Skin epidermis (tissue), 12 donors: ENCODE results near the gene ZNF622.
"Not testable (repeated sequence)": the region's sequence is repeated elsewhere in the genome, so short reads cannot be mapped to it uniquely, and the experiment has no call there.

ENCODE experiments used
- H3K27ac ChIP-seq, 21 experiments: fragments of 200-600 bp; sonication (generic) in 11 of 21; one replicate each; pipeline ENCODE4 v1.5.0; 2020; ENCODE audit warnings: mild to moderate bottlenecking in 3 of 21, inconsistent platforms in 2 of 21, moderate library complexity in 2 of 21
- H3K4me3 ChIP-seq, 7 experiments: fragments of 200-600 bp; sonication (generic) in 2 of 7; one replicate each; pipeline ENCODE4 v1.5.0; 2020; ENCODE audit warnings: inconsistent platforms in 2 of 7, mild to moderate bottlenecking in 2 of 7, moderate library complexity in 1 of 7

Gene ZNF622

GRCh38 chr5:16446993-16447392 lies 18.6 kb downstream of the ZNF622 start:
- Histone ChIP-seq H3K4me3 (no peak overlapping the region), H3K27ac (no peak overlapping the region)

DNA sequence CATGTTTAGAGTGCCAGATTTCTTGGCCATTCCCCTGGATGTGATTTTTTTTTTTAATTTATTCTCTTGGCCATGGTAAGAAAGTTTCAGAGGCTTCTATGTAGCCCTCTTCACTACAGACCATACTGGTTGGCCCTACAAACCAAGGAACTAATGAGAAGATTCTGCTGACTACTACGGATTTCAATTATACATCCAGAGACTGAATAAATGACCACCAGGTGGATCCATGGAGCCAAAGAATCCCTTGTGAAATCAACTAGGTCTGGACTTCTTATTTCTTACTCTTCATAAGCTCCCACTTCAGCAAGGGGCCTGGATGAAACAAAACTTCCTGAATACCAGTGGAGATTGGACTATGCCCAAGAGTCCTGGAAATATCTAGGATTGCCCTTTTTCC lies 27.6 kb downstream of the ZNF622 start:
- Histone ChIP-seq H3K4me3 (no peak overlapping the region), H3K27ac (no peak overlapping the region)

- not testable (repeated sequence) for H3K4me3 ChIP-seq, H3K27ac ChIP-seq
Observed at GRCh38 chr5:16436065-16436682, 29.4 kb downstream of the ZNF622 start.

DNA sequence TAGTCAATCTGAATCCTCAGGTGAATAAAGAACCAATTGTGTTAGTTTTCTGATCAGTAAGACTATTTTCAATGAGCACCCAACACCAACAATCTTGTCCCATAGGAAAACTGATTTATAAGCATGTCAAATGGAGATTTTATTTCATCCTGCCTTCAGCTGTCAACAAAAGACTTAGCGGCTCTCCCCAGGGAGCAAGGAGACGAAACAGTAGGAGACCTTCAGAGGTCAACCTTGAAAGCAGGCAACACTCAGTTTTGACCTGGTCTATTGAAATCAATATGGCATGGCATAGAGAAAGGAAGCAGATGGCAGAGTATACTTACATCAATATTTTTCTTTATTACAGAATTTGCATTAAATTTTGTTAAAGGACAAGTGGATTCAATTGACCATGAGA lies 34.1 kb downstream of the ZNF622 start:
- Histone ChIP-seq H3K4me3 (no peak overlapping the region), H3K27ac (no peak overlapping the region)

DNA sequence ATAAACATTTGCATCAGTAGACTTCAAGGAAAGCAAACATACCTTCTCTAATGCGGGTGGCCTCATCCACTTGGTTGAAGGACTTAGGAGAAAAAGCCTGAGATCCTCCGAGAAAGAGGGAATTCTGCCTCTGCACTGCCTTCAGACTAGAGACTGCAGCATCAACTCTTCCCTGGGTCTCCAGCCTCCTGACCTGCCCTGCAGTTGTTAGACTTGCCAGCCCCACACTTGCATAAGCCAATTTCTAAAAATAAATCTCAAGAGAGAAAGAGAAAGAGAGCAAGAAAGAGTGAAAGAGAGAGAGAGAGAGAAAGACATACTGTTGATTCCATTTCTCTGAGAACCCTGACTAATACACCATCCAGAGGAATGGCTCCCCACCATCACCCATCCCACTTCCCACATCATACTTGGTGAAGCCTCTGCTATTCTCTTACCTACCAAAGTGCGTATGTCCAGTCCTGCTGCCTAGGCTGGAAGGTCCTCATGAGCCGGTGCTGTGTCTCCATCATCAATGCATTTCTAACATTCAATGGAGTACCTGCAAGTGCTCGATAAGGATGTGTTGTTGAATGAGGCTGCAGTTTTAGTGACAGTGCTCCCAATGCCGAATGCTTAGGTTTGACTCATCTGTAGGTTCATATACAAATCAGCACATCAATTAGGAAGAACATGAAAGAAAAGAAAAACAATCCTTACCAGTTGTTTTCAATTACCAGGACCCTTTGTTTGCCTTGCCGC lies 35.1 kb downstream of the ZNF622 start:
- Histone ChIP-seq H3K27ac (no peak overlapping the region), H3K4me3 (no peak overlapping the region)

DNA sequence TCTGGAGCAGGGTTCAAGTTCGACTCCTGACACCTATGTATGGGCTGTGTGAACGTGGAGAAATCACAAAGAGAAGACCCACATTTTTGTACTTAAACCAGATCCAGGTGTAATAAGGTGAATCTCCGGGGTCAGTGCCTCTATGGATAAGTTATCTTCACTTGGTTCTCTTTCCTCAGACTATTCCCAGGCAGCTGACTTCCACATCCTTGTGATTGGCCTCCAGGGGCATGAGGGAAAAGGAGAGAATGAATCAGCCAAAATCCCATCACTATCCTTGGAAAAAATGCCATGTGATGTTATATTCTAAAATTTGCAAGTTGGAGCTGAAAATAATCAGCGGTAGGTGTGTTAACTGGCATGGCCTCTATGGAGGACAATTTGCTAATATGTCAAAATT lies 37.2 kb downstream of the ZNF622 start:
- Histone ChIP-seq H3K4me3 (no peak overlapping the region), H3K27ac (no peak overlapping the region)

DNA sequence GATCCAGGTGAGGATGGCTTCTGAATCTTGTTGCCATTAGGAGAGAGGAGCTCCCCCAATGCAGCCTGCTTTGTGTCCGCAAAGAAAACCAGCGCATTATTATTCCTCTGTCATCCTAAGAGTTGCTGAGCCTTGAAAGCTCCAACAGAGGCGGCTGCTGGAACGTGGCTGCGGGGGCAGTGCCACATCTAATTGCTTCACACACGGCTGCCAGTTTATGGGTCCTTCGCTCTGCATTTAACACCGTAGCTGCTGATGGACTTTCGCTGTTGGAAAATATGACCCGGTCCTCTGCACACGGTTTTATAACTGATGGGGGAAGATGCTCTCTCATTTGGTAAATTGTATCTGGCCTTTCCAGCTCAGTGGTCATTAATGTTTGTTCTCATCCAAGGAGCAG lies 38.0 kb downstream of the ZNF622 start:
- H3K4me3 ChIP-seq: no peak overlapping the region
- no peak overlapping the region for H3K27ac ChIP-seq

- H3K27ac ChIP-seq: no peak overlapping the region
- no peak overlapping the region for H3K4me3 ChIP-seq
Observed at GRCh38 chr5:16418471-16418922, 47.1 kb downstream of the ZNF622 start.

GRCh38 chr5:16417398-16418074 lies 48.1 kb downstream of the ZNF622 start:
- no peak overlapping the region for H3K27ac ChIP-seq
- no peak overlapping the region for H3K4me3 ChIP-seq

DNA sequence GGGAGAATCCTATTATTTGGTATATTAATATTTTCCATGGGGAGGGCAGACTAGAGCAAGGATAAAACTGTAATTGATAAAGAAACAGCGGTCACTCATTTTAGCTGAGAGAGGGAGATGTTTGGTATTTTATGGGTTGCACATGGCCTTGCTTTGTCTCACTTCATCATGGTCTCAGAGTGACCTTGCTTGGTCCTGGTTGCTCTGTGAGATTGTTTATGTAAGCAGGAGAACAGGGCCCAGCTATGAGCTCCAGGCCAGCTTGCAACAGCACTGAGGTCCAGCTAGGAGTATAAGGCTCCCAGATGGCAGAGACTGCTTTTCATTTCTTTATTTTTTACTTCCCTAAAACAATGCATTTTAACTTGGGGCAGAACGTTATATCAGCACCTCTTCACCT lies 50.7 kb downstream of the ZNF622 start:
- no peak overlapping the region for H3K27ac ChIP-seq

GRCh38 chr5:16413166-16413860 lies 52.3 kb downstream of the ZNF622 start:
- Histone ChIP-seq H3K4me3 (no peak overlapping the region), H3K27ac (no peak overlapping the region)

More for the DNA sequence above, 50.7 kb downstream of the ZNF622 start:
- no peak overlapping the region for H3K4me3 ChIP-seq

GRCh38 chr5:16412556-16412955 lies 53.0 kb downstream of the ZNF622 start:
- H3K4me3 ChIP-seq: no peak overlapping the region
- H3K27ac ChIP-seq: no peak overlapping the region

DNA sequence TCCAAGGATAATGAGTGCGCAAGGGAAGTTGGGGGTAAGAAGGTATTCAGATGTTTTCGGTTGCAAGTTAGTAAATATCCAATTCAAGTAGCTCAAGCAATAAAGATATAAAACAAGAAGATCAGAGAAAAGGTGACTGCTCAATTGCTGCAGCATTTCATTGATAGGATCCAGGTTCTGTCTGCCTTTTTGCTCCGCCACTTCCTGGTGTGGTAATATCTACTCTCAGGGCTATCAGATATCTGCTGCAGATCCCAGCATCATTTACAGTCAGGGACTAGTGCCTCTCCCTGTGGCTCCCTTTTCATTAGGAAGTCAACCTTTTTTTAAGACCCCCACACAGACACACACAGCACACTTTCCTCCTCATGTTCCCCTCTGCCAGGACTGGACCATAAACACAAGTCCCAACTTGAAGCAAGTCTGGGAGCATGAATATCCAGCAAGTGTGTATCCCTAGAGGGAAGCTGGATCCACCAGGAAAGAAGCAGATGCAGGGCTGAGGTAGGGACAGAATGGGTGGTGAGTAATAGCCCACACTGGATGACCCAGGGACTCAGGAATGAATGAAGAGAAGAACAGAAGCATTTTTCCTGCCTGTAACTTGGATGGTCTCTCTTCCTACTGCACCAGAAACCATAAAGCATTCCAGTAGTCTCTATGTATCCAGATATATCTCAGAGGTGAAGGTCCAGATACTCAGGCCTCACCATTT lies 53.7 kb downstream of the ZNF622 start:
- Histone ChIP-seq H3K4me3 (no peak overlapping the region), H3K27ac (no peak overlapping the region)

- Histone ChIP-seq H3K4me3 (no peak overlapping the region), H3K27ac (no peak overlapping the region)
Observed at GRCh38 chr5:16411235-16411634, 54.4 kb downstream of the ZNF622 start.

DNA sequence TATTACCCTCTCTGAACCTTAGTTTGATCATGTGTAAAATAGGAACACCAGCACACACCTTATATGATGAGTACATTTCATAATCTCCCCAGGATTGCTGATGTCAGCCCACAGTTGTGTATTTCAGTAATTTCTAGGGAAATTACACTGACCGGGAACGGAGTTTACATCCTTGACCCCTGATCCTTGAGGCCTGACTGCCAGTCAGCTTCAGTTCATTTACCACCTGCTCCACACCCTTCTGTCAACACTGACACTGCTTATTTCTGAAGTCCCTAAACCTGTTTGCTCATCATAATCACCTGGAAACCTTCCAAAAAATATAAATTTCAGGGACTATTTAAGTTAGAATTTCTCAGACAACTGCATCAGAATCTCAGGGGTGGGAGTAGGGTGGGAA lies 55.3 kb downstream of the ZNF622 start:
- H3K27ac ChIP-seq: no peak overlapping the region
- H3K4me3 ChIP-seq: no peak overlapping the region

- H3K27ac ChIP-seq: no peak overlapping the region
- H3K4me3 ChIP-seq: no peak overlapping the region
Observed at GRCh38 chr5:16406630-16407029, 59.0 kb downstream of the ZNF622 start.

GRCh38 chr5:16406023-16406422 lies 59.6 kb downstream of the ZNF622 start:
- no peak overlapping the region for H3K4me3 ChIP-seq
- no peak overlapping the region for H3K27ac ChIP-seq
